GM18867 (cell line): ENCODE data around the gene ZBTB17.
"Not testable (repeated sequence)": the region's sequence is repeated elsewhere in the genome, so short reads cannot be mapped to it uniquely, and the experiment has no call there.

ENCODE experiments used
- ATAC-seq: cut with Tn5 transposase; IDR thresholded peaks from one replicate; pipeline ENCODE4 v1.9.1; 2021; ENCODE audit warnings: mild to moderate bottlenecking, moderate library complexity; ENCODE audit not compliant: unreplicated experiment

ZBTB17 gene

GRCh38 chr1:15908597-15908996, 67.3 kb downstream of the ZBTB17 start:
- ATAC-seq = no peak

GRCh38 chr1:15902882-15903281, 73.0 kb downstream of the ZBTB17 start:
- ATAC-seq = no peak

- ATAC-seq = no peak
Observed at GRCh38 chr1:15900662-15901279, 75.1 kb downstream of the ZBTB17 start.

GRCh38 chr1:15899266-15899665, 76.6 kb downstream of the ZBTB17 start:
- no peak for ATAC-seq

GRCh38 chr1:15896841-15897610, 78.9 kb downstream of the ZBTB17 start:
- not testable (repeated sequence) for ATAC-seq

GRCh38 chr1:15895233-15895632, 80.7 kb downstream of the ZBTB17 start:
- no peak for ATAC-seq

GRCh38 chr1:15892857-15893599, 82.9 kb downstream of the ZBTB17 start:
- ATAC-seq = not testable (repeated sequence)
